Erythroblast (primary cell): ENCODE data around the gene BRD4.

Experiments used
- DNase-seq, 2 experiments: peaks; one replicate each; lab custom pipeline; 2025; lab: John Stamatoyannopoulos, UW
- GATA1 ChIP-seq: IDR thresholded peaks from 2 replicates; pipeline ENCODE4 v1.6.1; 2011; ENCODE audit warnings: low read depth, mild to moderate bottlenecking, control low read depth, low read length, moderate library complexity
- POLR2A ChIP-seq: IDR thresholded peaks from 2 replicates; pipeline ENCODE4 v1.6.1; 2011; ENCODE audit warnings: mild to moderate bottlenecking, low read length

Gene BRD4

GRCh38 chr19:15265850-15266248 lies 66.5 kb downstream of the BRD4 start:
- TF ChIP-seq GATA1 (no peak), POLR2A (no peak)

GRCh38 chr19:15265214-15265849 lies 67.0 kb downstream of the BRD4 start:
- TF ChIP-seq GATA1 = no peak
- no peak for TF ChIP-seq POLR2A
- DNase-seq = no peak

More at GRCh38 chr19:15265850-15266248, 66.5 kb downstream of the BRD4 start:
- no peak for DNase-seq

DNA sequence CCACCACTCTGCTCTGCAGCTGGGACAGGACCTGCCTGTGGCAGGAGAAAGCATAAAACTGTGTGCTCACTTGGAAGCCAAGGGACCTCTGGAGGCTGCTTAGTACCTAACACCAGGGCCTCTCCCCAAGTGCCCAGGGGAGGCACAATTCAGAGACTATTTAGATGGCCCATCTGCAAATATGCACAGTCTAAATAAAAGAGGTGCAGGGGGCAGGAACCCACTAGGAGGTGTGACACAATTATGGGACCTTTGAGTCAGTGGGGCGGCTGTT lies 67.5 kb downstream of the BRD4 start:
- TF ChIP-seq GATA1 (no peak), POLR2A (no peak)
- no peak for DNase-seq

DNA sequence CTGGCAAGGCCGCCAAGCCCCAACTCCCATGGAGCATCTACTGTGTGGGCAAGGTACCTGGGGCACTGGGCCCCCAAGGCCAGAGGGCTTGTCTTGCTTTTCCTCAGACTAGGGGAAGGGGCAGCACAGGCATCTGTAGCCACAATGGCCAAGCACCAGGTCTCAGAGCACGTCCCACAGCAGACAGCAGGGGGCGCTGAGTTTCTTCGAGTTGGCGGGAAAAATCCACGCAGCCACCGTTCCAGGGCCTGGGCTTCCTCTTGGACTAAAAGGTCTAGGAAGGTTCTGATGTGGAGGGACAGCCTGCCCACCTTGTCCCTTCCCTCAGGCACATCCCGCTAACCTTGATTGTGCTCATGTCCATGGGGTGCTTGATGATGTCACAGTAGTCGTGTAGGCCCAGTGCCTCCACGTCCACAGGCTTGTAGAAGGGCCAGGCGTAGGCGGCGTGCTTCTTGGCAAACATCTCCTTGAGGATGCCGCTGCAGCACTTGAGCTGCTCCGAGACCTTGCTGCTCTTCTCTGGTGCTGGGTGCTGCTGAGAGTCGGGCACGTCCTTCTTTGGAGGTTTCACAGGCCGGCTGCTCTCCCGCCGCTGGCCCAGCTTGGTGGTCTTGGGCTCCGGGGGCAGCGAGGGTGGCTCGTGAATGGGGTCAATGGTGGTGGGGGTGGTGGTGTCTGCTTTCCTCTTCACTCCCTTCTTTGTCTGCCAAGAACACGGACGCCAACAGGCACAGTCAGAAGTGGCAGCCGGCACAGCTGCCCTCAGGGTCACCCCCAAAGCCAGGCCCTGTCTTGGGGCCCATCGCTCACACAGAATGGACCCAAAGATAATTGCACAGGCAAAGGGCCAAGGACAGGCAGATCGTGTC lies 68.0 kb downstream of the BRD4 start:
- TF ChIP-seq GATA1 (no peak), POLR2A (no peak)
- peak; percentile 73 to 88 for DNase-seq

- TF ChIP-seq GATA1 = no peak
- TF ChIP-seq POLR2A = no peak
- no peak for DNase-seq
These were observed 68.9 kb downstream of the BRD4 start for GRCh38 chr19:15263361-15263985.

- TF ChIP-seq POLR2A (no peak), GATA1 (no peak)
These were observed 70.3 kb downstream of the BRD4 start for GRCh38 chr19:15262011-15262410.

GRCh38 chr19:15260939-15261338 lies 71.4 kb downstream of the BRD4 start:
- peak in 1 of 2 experiments; percentile 32 for DNase-seq
- TF ChIP-seq GATA1 = no peak
- no peak for TF ChIP-seq POLR2A

More at GRCh38 chr19:15262011-15262410, 70.3 kb downstream of the BRD4 start:
- no peak for DNase-seq

GRCh38 chr19:15259907-15260306 lies 72.4 kb downstream of the BRD4 start:
- DNase-seq = no peak
- TF ChIP-seq POLR2A = no peak
- no peak for TF ChIP-seq GATA1

- DNase-seq = no peak
- TF ChIP-seq GATA1 = no peak
- TF ChIP-seq POLR2A = no peak
These were observed 74.6 kb downstream of the BRD4 start for GRCh38 chr19:15257782-15258181.

- no peak for DNase-seq
- TF ChIP-seq POLR2A = no peak
- no peak for TF ChIP-seq GATA1
These were observed 75.5 kb downstream of the BRD4 start for GRCh38 chr19:15256708-15257331.

DNA sequence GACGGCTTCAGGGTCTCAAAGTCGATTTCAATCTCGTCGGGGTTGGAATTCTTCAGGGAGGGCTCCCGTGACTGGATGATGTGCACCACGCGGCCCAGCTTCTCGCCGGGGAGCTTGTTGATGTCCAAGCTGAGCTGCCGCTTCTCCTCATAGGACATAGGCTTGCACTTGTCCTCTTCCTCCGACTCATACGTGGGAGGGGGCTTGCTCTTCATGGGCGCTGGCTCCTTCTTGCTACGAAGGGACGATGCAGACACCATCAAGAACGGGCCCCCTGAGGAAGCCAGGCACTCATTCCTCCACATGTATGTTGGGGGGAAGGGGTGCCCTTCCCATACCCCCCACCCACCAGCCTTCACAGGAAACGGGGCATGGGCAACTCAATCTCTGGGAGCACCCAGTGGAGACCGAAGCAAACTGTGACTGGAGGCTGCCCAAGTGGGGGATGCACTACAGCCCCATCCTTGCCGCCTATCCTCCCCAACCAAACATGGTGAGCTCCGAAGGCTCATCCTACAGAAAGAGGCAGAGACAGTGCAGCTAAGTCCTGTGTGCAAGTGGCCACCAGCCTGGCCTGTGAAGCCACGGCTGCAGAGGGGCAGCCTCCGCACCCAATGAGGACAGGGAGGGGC lies 76.9 kb downstream of the BRD4 start:
- no peak for TF ChIP-seq POLR2A
- no peak for TF ChIP-seq GATA1
- DNase-seq = no peak

- no peak for DNase-seq
- TF ChIP-seq POLR2A (no peak), GATA1 (no peak)
These were observed 77.8 kb downstream of the BRD4 start for GRCh38 chr19:15254547-15254946.

DNA sequence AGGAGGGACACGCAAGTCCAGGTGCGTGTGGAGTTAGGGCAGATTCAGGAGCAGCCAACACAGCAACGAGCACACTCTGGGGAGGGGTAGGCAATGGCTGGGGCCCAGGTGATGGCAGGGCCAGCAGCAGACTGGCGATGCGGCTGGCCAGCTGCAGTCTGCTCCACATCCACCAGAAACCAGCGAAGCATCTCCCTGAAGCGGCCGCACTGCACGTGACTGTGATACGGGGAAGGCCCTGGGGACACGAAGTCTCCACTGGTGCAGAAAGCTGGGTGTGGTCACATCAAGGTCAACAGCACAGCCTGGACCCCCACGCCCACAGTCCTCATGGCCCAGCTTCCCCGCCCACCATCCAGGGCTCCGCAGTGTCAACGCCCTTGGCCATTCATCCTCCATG lies 78.8 kb downstream of the BRD4 start:
- TF ChIP-seq GATA1 (no peak), POLR2A (no peak)
- no peak for DNase-seq
